Tibial artery (tissue), 4 donors: Measurements from ENCODE around the gene DOK6.

ENCODE experiments used
- DNase-seq, 2 donors: peaks; one replicate each; pipeline ENCODE4 v3.0.0-alpha.2; 2019
- H3K27ac ChIP-seq, 2 donors: fragments of 200-600 bp; sonication (generic) in 1 of 2; 1 replicate in 1 of 2; 2 replicates in 1 of 2; pipeline ENCODE4 v1.5.1; 2018 to 2019; ENCODE audit warnings: mild to moderate bottlenecking in 1 of 2
- H3K27me3 ChIP-seq, 2 donors: fragments of 200-600 bp; sonication (generic) in 1 of 2; one replicate each; pipeline versions ENCODE4 v1.5.1 to v1.6.0; 2016 to 2019
- H3K36me3 ChIP-seq, 3 donors: fragments of 200-600 bp; sonication (generic) in 2 of 3; one replicate each; pipeline ENCODE4 v1.5.1; 2016 to 2019; ENCODE audit warnings: mild to moderate bottlenecking in 2 of 3
- H3K4me1 ChIP-seq, 4 donors: fragments of 200-600 bp; sonication (generic) in 2 of 4; 1 replicate in 3 of 4; 2 replicates in 1 of 4; pipeline ENCODE4 v1.5.1; 2016 to 2019
- H3K4me3 ChIP-seq, 2 donors: fragments of 200-600 bp; sonication (generic) in 1 of 2; 1 replicate in 1 of 2; 2 replicates in 1 of 2; pipeline ENCODE4 v1.5.1; 2018 to 2019; ENCODE audit warnings: mild to moderate bottlenecking in 2 of 2
- H3K9me3 ChIP-seq, 3 donors: fragments of 200-600 bp; sonication (generic) in 1 of 3; one replicate each; pipeline ENCODE4 v1.5.1; 2016 to 2019
- CTCF ChIP-seq, 2 experiments: fragments of 200-600 bp in 1 of 2; fragments of 450-650 bp in 1 of 2; IDR thresholded peaks; one replicate each; pipeline ENCODE4 v1.5.1; 2017 to 2019; ENCODE audit warnings: antibody characterized with exemption in 2 of 2, mild to moderate bottlenecking in 1 of 2, moderate library complexity in 1 of 2
- intact Hi-C: fragments of 100-400 bp; cut with DNase I; formaldehyde crosslinking; loops from one replicate; pipeline ENCODE4 v1.15.0; 2023; ENCODE audit warnings: low total_unique reads

Gene DOK6

GRCh38 chr18:69628774-69629359 lies 228.2 kb downstream of the DOK6 start:
- H3K9me3 ChIP-seq, result no peaks in the 10 kb centered on the region
- H3K4me3 ChIP-seq, result no peak overlapping the region
- DNase-seq, result no peak
- intact Hi-C loops, result no loop called here
- H3K27me3 ChIP-seq, result no peaks in the 10 kb centered on the region
- peaks cover 0 to 20% (median 0%) of the 10 kb centered on the region in 4 donors for H3K4me1 ChIP-seq
- no peak overlapping the region for H3K27ac ChIP-seq
- no peaks in the 10 kb centered on the region for H3K36me3 ChIP-seq
- TF ChIP-seq CTCF (IDR thresholded peaks at IDR 0.05), result no peak

GRCh38 chr18:69631281-69631680 lies 230.6 kb downstream of the DOK6 start:
- no peaks in the 10 kb centered on the region for H3K27me3 ChIP-seq

GRCh38 chr18:69635482-69635881 lies 234.8 kb downstream of the DOK6 start:
- no peak overlapping the region for H3K4me3 ChIP-seq
- no peak overlapping the region for H3K27ac ChIP-seq
- no peak for TF ChIP-seq CTCF (IDR thresholded peaks at IDR 0.05)
- no peaks in the 10 kb centered on the region for H3K36me3 ChIP-seq
- H3K27me3 ChIP-seq, result no peaks in the 10 kb centered on the region
- intact Hi-C loops, result no loop called here
- DNase-seq, result no peak
- no peaks in the 10 kb centered on the region for H3K9me3 ChIP-seq
- peaks cover 0 to 9% (median 0%) of the 10 kb centered on the region in 4 donors for H3K4me1 ChIP-seq

More at GRCh38 chr18:69631281-69631680, 230.6 kb downstream of the DOK6 start:
- DNase-seq, result no peak
- no peak overlapping the region for H3K27ac ChIP-seq
- H3K9me3 ChIP-seq, result no peaks in the 10 kb centered on the region
- intact Hi-C loops, result no loop called here
- peaks cover 0 to 20% (median 0%) of the 10 kb centered on the region in 4 donors for H3K4me1 ChIP-seq
- no peak for TF ChIP-seq CTCF (IDR thresholded peaks at IDR 0.05)
- H3K36me3 ChIP-seq, result no peaks in the 10 kb centered on the region
- H3K4me3 ChIP-seq, result no peak overlapping the region

GRCh38 chr18:69636529-69637301 lies 236.0 kb downstream of the DOK6 start:
- H3K4me1 ChIP-seq, result no peaks in the 10 kb centered on the region
- intact Hi-C loops, result no loop called here
- H3K4me3 ChIP-seq, result no peak overlapping the region
- no peak overlapping the region for H3K27ac ChIP-seq
- TF ChIP-seq CTCF (IDR thresholded peaks at IDR 0.05), result no peak
- no peaks in the 10 kb centered on the region for H3K36me3 ChIP-seq
- H3K27me3 ChIP-seq, result no peaks in the 10 kb centered on the region
- DNase-seq, result no peak
- no peaks in the 10 kb centered on the region for H3K9me3 ChIP-seq

- no peaks in the 10 kb centered on the region for H3K4me1 ChIP-seq
- H3K9me3 ChIP-seq, result no peaks in the 10 kb centered on the region
- no peak for TF ChIP-seq CTCF (IDR thresholded peaks at IDR 0.05)
- intact Hi-C loops, result no loop called here
- no peak for DNase-seq
- H3K27ac ChIP-seq, result no peak overlapping the region
- H3K36me3 ChIP-seq, result no peaks in the 10 kb centered on the region
- H3K27me3 ChIP-seq, result no peaks in the 10 kb centered on the region
- H3K4me3 ChIP-seq, result no peak overlapping the region
These were observed 237.4 kb downstream of the DOK6 start for GRCh38 chr18:69638056-69638455.
